Measurements from ENCODE around the gene SCTR.

SCTR gene

DNA sequence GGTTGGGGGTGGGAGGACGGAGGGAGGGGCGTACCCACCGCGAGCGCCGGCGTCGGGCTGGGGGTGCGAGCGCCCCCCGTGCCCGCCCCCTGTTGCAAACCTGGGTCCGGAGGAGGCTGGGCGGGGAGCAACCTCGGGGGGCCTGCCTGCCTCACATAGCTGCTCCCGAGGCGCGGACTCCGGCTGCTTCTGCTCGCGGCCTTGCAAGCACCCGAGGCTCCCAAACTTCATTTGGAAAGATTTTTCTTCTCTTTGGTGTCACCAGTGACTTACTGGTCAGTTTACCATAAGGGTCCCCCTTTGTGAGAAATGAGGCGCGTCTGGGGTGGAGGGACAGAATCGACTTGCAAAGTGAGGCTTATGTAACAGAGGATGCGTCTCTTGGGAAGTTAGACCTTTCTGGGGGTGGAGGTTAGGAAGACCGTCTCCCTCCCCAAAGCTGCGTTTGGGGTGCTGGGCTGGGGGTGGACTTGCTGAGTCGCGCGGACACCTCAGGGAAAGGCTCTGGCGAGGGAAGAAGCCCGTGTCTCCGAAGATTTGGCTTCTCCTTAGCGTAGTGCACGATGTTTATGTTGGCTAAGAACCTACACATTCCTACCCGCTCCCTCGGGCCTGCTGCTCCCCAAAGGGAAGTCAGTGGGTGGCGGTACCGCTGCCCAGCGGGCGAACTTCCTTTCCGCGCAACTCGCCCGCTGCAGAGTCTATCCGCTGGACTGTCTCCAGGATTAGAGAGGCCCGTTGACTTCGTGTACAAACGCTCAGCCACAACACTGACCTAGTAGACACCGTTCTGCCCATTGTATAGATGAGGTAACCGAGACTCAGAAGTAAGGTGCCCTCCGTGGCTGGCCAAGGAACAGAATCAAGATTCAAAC lies 92.1 kb downstream of the SCTR start:
- TF ChIP-seq, protein P1, sequence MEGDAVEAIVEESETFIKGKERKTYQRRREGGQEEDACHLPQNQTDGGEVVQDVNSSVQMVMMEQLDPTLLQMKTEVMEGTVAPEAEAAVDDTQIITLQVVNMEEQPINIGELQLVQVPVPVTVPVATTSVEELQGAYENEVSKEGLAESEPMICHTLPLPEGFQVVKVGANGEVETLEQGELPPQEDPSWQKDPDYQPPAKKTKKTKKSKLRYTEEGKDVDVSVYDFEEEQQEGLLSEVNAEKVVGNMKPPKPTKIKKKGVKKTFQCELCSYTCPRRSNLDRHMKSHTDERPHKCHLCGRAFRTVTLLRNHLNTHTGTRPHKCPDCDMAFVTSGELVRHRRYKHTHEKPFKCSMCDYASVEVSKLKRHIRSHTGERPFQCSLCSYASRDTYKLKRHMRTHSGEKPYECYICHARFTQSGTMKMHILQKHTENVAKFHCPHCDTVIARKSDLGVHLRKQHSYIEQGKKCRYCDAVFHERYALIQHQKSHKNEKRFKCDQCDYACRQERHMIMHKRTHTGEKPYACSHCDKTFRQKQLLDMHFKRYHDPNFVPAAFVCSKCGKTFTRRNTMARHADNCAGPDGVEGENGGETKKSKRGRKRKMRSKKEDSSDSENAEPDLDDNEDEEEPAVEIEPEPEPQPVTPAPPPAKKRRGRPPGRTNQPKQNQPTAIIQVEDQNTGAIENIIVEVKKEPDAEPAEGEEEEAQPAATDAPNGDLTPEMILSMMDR (IDR thresholded peaks at IDR 0.05), result no peak

DNA sequence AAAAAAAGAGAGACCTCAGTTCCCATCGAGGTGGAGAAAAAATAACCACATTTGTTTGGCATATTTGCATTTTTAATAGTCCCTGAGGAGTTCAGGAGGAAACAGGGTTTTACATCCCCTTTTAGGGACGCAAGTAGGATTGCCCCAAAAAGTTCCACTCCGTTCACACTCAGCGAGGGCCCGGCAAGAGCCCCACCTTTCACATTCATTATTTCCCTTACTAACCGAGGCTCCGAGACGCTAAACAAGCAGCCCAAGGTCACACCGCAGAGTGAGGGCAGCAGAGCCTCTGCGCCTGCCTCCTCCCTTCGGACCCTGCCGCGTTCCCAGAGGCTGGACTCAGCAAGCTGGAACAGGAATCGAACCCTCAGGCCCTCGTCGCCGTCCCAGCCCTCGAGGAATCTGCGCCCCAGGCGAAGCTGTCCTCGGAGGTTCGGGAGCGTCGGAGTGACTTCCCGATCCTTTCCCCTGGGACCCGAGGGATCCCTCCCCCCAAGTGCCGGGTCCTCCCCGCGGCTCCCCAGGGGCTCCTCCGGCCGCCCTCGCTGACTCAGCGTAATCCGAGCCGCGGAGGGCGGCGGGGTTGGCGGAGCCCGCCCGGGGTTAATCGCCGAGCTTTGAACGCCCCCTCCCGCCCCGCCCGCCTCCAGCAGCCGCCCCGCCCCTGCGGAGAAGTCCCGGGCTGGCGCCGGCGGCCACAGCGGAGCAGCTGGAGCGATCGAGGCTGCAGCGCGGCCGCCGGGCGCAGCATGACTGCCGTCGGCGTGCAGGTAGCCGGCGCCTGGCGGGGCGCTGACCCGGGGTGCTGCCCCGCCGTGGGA lies 92.9 kb downstream of the SCTR start, which contains the start of gene TMEM37:
TSS of gene TMEM37 (plus strand) at position 700 of the 821 bp plus-strand sequence. CDS start at position 750, 50 bp downstream.
- TF ChIP-seq, protein P1 (IDR thresholded peaks at IDR 0.05), result no peak

DNA sequence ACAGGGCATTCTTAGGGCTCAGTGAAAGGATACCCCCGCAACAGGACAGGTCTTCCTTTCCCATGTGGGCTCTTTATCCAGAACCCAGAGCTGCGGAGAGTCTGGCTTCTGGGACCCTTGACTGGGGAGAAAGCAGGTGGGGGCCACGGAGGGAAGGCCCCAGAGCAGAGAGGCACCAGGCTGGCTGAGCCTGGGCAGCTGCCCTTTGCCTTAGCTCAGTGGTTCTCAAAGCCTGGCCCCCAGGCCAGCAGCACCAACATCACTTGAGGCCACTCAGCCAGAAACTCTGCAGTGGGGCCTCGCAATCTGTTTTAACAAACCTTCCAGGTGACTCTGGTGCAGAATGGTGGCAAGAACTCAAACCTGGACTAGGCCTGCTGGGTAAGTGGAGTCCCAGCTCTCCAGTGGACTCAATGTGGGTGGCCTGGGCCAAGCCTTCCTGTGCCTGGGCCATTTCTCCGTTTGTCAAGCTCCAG lies 94.2 kb downstream of the SCTR start:
- TF ChIP-seq, protein P1 (IDR thresholded peaks at IDR 0.05), result no peak

DNA sequence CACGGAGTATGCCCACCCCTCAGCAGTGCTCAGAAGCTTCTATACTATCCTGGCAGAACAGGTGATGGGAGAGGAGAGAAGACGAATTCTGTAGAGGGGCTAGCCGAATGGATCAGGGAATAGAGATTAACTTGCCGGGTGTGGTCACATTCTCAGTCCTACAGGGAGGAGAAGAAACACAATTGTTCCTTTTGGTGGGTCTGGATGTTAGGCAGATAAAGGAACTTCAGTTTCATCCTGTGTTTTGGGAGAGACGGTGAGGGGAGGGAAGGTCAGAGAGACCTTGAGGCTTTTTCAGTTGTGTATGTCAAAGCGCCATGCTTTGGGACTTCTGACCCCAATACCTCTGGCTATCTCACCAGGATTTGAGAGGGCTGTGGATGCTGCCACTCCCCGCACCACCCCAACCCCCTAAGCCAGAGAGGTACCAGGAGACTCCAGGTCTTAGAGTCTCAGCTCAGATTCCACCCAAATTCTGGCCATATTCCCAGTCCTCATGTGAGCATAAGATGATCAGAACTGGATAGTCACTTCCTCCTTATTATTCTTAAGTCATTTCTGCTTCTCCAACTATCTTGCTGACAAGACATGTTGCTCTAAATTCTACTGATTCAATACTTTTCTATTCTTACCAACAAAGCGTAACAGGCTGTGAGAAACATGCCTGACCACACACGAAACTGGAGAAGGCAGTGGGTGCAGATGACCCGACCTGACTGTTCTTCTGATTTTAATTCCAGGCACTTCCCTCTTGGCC lies 94.9 kb downstream of the SCTR start:
- TF ChIP-seq, protein P1 (IDR thresholded peaks at IDR 0.05), result no peak

DNA sequence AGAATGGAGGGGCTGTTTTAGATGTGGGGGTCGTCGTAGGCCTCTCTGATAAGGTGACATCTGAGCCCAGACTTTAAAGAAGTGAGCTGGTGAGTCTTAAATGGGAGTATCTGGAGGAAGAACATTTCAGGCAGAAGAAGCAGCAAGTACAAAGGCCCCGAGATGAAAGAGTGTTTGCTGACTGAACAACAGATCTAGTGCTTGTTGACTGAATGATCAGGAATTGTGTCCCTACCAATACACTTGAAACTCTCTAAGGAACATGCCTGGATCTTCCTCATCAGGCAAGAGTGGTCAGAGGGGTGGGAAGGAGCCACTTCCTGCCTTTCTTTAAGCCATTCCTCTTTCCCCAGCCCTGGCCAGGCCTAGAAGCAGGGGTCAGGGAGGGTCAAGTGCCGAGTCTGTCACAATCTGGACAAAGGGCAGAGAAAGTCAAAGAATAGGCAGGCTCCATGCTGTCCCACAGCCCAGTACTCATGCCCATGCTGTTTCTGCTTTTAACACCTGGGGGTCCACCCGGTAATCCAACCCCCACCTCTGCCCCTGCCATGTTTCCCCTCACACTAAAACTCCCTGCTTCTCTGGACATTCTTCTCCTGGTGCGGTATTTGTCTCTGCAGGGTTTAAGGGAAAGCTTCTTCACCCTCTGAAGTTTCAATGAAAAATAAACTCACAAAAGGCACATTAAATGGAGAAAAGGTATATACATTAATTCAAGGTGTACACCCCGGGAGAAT lies 95.6 kb downstream of the SCTR start:
- TF ChIP-seq, protein P1 (IDR thresholded peaks at IDR 0.05), result no peak

DNA sequence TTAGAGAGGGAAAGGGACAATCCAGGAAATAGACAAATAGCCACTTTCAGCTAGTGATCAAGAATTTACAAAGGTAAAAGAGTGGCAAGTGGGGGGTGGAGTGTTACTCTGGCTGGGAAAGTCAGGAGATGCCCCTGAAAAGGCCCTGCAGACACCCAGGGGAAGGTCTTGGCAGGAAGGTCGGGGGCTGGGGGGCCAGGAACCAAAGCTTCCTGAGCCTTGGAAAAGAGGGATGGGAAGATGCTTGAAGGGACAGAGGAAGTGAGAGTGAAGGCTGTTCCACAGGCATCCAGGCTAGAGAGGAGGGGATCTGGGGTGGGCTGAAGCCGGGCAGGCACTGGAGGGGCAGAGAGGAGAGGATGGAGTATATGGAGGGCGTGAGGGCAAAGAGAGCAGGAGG lies 96.5 kb downstream of the SCTR start:
- TF ChIP-seq, protein P1 (IDR thresholded peaks at IDR 0.05), result no peak

Measured in LNCAP (cell line).